ENCODE data around the gene LRFN2.

The LRFN2 gene

GRCh38 chr6:40509716-40510260, 77.4 kb downstream of the LRFN2 start:
- no peak for DNase-seq

- no peak for DNase-seq
Observed at GRCh38 chr6:40509086-40509485, 78.1 kb downstream of the LRFN2 start.

DNA sequence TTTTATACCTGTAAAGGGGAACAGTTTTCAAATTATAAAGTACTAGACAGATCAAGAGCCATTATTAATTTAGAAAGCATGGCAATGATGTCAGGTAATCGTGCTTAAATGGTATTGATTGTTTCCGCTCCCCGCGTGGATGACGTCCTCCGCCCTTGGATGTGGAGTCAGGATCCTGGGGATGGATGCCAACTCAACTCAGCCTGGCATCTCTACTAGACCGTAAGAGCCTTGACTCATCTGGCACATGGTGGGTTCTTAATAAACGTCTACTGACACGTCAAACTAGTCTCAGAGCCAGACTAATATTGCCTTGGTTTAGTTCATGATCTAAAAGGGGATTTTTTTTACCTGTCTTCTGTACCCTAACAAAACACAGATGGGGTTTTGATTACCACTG, 80.2 kb downstream of the LRFN2 start:
- no peak for DNase-seq

DNA sequence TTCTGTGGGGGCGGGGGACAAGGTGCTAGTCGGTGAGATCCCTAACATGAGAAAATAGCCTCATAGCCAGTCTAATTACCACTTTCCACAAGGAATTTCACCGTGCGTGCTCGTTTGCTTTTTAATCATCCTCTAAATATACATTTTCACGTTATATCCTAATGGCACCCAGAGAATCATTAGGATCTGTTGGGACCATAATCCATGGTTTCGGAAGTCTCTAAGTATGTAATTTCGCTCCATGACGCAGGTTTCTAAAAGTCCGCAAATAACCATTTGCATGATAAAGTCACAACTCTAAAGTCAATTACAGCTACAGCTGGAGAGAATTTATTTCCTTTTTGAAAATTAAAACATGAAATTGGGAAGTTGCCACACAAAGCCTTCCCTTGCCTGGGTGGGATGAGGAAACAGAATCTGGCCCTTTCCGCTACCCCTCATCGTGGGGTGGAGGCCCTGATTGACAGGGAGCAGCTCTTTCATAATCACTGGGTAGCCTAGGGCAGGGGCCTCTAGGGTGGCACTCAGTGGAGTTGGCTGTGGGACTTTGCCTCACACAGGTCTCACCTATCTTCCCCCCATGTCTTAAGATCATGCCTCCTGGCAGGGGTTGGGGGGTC, 81.9 kb downstream of the LRFN2 start:
- DNase-seq = no peak

DNA sequence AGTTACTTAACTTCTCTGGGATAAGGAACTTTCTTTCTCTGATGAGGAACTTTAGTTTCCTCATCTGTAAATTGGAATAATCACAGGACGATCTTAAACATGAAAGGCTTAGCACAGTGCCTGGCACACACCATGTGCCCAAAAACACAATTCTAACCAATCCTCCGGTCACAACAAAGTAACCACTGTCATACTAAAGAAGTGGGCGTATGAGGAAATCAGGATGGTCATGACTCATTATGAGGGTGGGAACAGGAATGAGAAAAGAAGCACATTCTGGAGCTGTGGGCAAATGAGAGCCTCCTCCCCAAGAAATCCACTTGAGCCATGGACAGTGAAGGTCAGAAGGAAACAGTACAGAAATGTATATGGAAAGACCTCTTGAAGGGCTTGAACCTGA, 82.9 kb downstream of the LRFN2 start:
- no peak for DNase-seq

DNA sequence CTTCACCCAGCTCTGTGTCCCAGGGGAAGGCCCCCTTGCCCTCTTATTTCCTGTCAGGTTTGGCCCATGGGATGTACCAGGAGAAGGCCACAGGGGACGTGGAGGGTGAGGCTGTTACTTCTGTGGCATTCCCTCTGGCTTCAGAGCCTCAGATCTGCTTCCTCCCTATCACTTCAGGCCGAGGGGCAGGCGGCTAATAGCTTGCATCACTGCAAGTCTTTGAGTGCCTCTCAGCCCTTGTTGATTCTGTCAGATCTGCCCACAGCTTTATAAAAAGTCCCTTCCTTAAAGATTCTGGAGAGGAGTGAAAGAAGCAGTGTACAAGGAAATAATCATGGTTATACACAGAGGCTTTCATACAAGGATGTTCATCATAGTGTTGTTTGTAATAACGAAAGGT, 86.9 kb downstream of the LRFN2 start:
- no peak for DNase-seq

GRCh38 chr6:40499215-40499614, 87.9 kb downstream of the LRFN2 start:
- no peak for DNase-seq

GRCh38 chr6:40498148-40498547, 89.0 kb downstream of the LRFN2 start:
- DNase-seq = no peak

- no peak for DNase-seq
Observed at GRCh38 chr6:40492187-40492586, 95.0 kb downstream of the LRFN2 start.

- no peak for DNase-seq
Observed at GRCh38 chr6:40490508-40490907, 96.7 kb downstream of the LRFN2 start.

GRCh38 chr6:40489798-40490197, 97.4 kb downstream of the LRFN2 start:
- DNase-seq = no peak

DNA sequence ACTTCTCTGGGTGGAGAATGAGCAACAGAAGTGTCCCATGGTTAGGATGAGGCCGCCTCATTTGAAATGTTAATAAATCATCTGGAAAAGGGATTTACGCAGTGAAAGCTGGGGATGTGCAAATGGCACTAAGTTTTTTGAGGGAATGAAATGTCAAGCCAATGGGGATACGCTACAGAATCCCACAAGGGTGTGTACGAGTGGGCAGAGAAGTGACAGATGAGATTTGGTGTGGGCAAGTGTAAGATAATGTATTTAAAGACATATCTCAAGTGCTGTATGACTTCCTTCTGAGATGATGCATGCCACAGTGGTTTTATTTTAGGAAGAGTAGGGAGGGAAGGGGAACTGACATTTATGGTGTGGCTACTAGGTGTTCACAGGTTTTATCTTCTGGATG, 100.6 kb downstream of the LRFN2 start:
- DNase-seq = no peak

DNA sequence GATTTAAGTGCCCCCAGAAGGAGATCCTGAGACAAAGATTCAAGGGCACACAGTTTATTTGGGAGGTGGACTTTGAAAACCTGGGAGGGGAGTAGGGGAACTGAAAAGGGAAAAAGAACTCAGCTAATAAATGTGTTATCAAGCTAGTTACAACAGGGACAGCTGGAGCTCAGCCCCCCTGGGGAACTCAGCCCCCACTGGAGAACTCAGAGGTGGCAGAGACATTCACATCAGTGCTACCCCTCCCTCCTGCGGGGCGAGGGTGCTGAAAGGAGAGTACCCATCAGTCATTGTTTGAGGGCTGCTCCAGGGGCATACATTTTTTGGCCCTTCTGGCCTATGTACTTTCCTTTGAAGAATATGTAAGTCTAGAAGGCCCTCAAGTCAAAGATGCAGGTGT, 101.4 kb downstream of the LRFN2 start:
- DNase-seq = no peak

GRCh38 chr6:40485300-40485699, 101.9 kb downstream of the LRFN2 start:
- DNase-seq = no peak

- DNase-seq = no peak
Observed at GRCh38 chr6:40484066-40484465, 103.1 kb downstream of the LRFN2 start.

DNA sequence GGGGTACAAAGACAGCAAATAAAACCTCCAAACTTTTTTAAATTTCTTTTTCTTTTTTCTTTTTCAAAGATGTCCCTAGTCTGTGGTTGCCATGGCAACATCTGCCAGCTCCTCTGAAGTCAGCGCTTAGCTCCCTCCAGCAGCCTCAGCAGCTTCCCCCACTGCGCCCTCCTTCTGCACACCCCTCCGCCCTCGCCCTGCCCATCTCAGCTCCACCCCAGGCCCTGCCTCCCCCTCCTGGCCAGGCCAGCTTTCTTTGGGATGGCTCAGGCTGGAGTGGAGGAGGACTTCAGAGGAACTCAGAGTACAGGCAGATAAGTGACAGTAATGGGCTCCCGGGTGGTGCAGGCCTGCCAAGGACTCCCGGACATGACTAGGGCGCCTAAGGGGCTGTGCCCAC, 104.6 kb downstream of the LRFN2 start:
- no peak for DNase-seq

DNA sequence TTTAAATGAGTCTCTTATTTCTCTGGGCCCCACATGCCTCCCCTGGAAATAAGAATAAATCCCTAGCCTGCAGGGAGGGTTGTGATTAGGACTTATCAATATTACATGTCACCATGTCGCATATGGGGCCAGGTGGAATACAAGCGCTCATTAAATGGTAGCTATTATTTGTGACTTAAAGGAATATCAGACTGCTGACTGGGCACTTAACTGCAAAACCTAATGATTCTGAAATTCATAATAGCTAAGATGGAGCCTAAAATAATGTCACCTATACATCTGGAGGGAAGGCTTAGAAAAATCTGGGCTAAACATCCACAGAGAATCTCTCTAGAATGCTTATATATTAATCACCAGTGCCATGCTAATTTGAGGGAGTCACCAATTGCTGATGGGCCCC, 106.5 kb downstream of the LRFN2 start:
- no peak for DNase-seq

DNA sequence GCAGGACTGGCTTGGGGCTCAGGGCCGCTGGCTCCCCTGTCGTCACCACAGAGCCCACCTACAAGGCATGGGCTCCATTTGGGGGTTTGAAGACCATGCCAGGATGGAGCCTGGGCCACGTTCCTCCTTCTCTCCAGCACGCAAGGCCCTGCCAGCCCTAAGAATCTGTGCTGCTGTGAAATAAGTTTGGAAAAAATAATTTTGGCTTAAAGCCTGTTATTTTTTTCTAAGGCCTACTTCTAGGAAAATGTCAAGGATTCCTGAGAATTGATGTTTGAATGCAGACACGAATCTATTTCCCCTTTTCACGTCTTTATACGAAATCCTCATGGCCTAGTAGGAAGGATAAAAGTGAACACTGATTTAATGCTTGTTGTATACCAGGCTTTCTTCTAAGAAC, 107.5 kb downstream of the LRFN2 start:
- no peak for DNase-seq

DNA sequence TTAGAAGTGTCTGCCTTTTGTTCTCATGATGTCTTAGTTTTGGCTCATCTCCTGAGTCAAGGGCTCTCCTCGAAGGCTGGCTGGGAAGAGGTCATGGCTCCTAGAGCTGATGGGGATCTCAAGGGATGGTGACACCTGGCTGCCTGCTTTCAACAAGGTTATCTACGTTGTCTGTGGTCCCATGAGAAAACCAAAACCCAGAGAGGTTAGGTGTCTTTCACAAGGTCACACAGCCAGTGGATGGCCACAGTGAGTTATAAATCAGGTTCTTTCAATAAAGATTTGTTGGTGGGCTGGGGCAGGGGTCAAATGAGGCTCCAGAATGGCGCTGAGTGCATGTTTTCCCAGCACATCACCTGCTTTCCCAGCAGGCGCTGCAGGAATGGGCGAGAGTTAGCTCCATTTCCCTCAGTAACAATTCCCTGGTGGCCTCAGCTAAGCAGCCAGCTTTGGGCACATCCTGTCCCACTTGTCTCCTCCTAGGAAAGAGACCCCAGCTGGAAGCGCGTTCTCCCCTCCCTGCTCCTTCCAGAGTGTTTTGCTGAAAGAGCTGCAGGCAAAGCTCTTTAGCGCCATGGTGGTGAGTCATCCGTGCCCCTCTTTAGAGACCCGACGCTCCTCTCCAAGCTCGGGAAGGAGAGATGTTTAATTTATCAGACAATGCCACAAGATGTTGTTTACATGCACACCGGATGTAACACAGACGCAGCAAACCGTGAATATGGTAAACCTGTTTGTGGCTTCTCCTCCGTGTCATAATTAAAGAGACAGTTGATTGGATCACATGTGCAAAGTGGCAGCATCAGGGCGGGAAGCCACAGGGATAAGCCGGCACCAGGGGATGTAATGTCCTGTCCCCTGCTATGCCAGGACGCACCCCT, 109.7 kb downstream of the LRFN2 start:
- peak; percentile 3 to 6 for DNase-seq

GRCh38 chr6:40476673-40477072, 110.5 kb downstream of the LRFN2 start:
- DNase-seq = no peak

DNA sequence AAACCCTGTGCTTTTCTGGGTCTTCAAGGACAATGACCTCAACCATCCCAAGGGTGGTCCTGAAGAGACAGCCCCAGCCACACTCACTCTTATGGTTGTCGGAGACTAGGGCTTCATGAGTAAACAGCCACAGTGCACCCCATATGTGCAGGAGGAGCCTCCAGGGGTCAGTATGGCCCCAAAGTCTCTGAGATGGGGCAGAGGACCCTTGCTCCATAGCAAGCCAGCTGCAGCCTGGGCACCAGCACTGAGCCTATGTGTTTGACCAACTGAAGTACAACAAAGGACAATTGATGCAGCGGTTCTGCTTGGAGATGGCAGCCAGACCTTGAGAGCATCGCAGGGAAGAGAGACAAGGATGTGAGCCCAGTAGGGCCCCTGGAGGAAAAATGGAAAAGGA, 112.2 kb downstream of the LRFN2 start:
- no peak for DNase-seq

DNA sequence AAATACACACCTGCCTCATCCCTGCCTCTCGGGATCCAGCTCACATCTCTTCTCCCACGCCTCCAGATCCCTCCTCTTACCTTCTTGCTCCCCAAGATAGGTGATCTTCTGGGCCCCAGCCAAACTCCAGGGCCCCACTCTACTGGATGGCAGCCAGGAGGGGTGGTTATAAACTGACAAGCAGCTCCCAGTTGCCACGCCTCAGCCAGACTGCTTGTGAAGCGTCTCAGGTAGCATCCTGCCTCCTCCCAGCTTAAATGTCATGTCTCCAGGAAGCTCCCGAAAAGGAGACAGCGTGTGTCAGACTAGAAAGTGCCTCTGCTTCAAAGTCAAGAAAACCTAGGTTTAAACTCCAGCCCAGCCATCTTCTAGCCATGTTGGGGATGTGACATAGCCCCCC, 114.1 kb downstream of the LRFN2 start:
- DNase-seq = no peak

- DNase-seq = no peak
Observed at GRCh38 chr6:40472353-40472752, 114.8 kb downstream of the LRFN2 start.

GRCh38 chr6:40471243-40471642, 115.9 kb downstream of the LRFN2 start:
- DNase-seq = no peak
